Ishikawa (cell line): Measurements from ENCODE around the gene ACYP2.

Experiments
- CEBPB ChIP-seq: IDR thresholded peaks from 2 replicates; pipeline ENCODE4 v1.6.1; 2012
- CREB1 ChIP-seq: IDR thresholded peaks from 2 replicates; pipeline ENCODE4 v1.6.1; 2012; ENCODE audit warnings: low read depth
- EP300 ChIP-seq: IDR thresholded peaks from 2 replicates; pipeline ENCODE4 v1.6.1; 2012; ENCODE audit warnings: borderline replicate concordance
- RAD21 ChIP-seq: IDR thresholded peaks from 2 replicates; pipeline ENCODE4 v1.6.1; 2012; ENCODE audit warnings: low read depth
- TCF12 ChIP-seq: IDR thresholded peaks from 2 replicates; pipeline ENCODE4 v1.6.1; 2012; ENCODE audit warnings: low read depth
- TEAD4 ChIP-seq: IDR thresholded peaks from 2 replicates; pipeline ENCODE4 v1.6.1; 2012
- TF ChIP-seq, protein P1 (sequence below): IDR thresholded peaks from 2 replicates; pipeline ENCODE4 v1.6.1; 2012; ENCODE audit warnings: low read depth, mild to moderate bottlenecking
- TF ChIP-seq, protein P2 (sequence below): IDR thresholded peaks from 2 replicates; pipeline ENCODE4 v1.6.1; 2012
- TF ChIP-seq, protein P3 (sequence below): IDR thresholded peaks from 2 replicates; pipeline ENCODE4 v1.6.1; 2012

GRCh38 chr2:54255230-54256090, 140.0 kb downstream of the ACYP2 start:
- TF ChIP-seq TCF12 (no peak), EP300 (no peak), CREB1 (no peak), RAD21 (no peak), CEBPB (no peak), TEAD4 (no peak)
- TF ChIP-seq, protein P1, sequence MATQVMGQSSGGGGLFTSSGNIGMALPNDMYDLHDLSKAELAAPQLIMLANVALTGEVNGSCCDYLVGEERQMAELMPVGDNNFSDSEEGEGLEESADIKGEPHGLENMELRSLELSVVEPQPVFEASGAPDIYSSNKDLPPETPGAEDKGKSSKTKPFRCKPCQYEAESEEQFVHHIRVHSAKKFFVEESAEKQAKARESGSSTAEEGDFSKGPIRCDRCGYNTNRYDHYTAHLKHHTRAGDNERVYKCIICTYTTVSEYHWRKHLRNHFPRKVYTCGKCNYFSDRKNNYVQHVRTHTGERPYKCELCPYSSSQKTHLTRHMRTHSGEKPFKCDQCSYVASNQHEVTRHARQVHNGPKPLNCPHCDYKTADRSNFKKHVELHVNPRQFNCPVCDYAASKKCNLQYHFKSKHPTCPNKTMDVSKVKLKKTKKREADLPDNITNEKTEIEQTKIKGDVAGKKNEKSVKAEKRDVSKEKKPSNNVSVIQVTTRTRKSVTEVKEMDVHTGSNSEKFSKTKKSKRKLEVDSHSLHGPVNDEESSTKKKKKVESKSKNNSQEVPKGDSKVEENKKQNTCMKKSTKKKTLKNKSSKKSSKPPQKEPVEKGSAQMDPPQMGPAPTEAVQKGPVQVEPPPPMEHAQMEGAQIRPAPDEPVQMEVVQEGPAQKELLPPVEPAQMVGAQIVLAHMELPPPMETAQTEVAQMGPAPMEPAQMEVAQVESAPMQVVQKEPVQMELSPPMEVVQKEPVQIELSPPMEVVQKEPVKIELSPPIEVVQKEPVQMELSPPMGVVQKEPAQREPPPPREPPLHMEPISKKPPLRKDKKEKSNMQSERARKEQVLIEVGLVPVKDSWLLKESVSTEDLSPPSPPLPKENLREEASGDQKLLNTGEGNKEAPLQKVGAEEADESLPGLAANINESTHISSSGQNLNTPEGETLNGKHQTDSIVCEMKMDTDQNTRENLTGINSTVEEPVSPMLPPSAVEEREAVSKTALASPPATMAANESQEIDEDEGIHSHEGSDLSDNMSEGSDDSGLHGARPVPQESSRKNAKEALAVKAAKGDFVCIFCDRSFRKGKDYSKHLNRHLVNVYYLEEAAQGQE: no peak
- TF ChIP-seq, protein P2, sequence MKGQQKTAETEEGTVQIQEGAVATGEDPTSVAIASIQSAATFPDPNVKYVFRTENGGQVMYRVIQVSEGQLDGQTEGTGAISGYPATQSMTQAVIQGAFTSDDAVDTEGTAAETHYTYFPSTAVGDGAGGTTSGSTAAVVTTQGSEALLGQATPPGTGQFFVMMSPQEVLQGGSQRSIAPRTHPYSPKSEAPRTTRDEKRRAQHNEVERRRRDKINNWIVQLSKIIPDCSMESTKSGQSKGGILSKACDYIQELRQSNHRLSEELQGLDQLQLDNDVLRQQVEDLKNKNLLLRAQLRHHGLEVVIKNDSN: no peak
- TF ChIP-seq, protein P3, sequence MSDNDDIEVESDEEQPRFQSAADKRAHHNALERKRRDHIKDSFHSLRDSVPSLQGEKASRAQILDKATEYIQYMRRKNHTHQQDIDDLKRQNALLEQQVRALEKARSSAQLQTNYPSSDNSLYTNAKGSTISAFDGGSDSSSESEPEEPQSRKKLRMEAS: no peak
